Mammary epithelial cell (primary cell): ENCODE data around the gene SMAD4.
A peak's percentile ranks its signal among the peaks of the same experiment; 100 is the strongest.

Experiments used
- CTCF ChIP-seq, 2 donors: IDR thresholded peaks in 1 of 2; conservative IDR thresholded peaks in 1 of 2; 2 replicates each; pipeline ENCODE4 v1.5.1; 2011 to 2012; ENCODE audit warnings: inconsistent platforms in 2 of 2, low read length in 2 of 2, mild to moderate bottlenecking in 2 of 2, control low read depth in 1 of 2, low read depth in 1 of 2; ENCODE audit not compliant: insufficient read depth in 1 of 2; ENCODE audit errors: extremely low read depth in 1 of 2
- EZH2 ChIP-seq: IDR thresholded peaks from 2 replicates; pipeline ENCODE4 v1.6.1; 2012; ENCODE audit warnings: low read length, inconsistent platforms, borderline replicate concordance

DNA sequence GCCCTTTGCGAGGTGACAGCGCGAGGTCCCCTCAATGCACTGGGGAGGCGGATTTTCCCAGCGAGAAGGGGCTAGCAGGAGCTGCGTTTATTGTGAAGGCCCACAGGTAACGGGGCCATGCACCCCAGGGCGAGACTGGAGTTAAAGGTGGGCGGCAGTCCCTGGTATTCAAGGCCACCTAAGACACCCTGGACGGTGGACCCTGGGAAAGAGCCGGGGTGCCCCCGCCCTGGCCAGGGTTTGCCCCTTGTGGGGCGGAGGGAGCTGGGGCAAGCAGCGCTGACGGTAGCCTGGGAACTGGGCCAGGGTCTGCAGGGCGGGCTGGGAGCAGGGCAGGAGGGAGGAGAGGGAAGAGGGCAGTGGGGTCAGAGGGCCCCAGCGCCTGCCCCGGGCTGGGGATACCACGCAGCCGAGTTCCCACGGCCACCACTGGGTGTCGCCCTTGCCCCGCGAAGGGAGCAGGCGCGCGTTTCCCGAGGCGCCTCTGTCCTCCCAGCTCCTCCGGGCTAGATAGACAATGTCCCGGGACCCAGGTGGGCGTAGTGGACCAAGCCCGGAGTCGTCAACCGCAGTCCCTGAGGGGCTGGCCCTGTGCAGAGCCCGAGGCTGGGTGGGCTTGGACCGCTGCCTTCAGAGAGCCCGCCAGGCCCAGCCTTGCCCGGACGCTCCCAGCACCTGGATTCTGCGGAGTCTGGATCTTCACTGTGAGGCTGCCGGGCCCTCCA lies 80.2 kb downstream of the SMAD4 start:
- TF ChIP-seq EZH2 (no peak), CTCF (conservative IDR thresholded peaks at IDR 0.05 in 1 of 2, IDR thresholded peaks at IDR 0.05 in 1 of 2; ENCODE audit: extremely low read depth in 1 of 2, insufficient read depth in 1 of 2, low read depth in 1 of 2, low read length in 2 of 2) (peak; percentile 70 to 97)
